Adrenal gland (tissue), 12 donors: ENCODE data around the gene DUSP14. TPM values are rescaled to one million over a fixed set of nuclear protein-coding genes. Genes with fewer than 3 reads are reported as not detected.

ENCODE experiments used
- DNase-seq, 7 donors: peaks; one replicate each; pipeline ENCODE4 v3.0.0-alpha.2; 2019 to 2020
- H3K27ac ChIP-seq, 5 donors: fragments of 200-600 bp; sonication (generic) in 4 of 5; 1 replicate in 3 of 5; 2 replicates in 2 of 5; pipeline versions ENCODE4 v1.5.1 to v1.8.0; 2016 to 2020; ENCODE audit warnings: mild to moderate bottlenecking in 1 of 5
- H3K27me3 ChIP-seq: fragments of 200-600 bp; 2 replicates; pipeline ENCODE4 v1.8.0; 2021
- H3K36me3 ChIP-seq, 2 donors: fragments of 200-600 bp; replicated peaks in 1 of 2; 1 replicate in 1 of 2; 2 replicates in 1 of 2; pipeline versions ENCODE4 v1.5.1 to v1.8.0; 2018 to 2022
- H3K4me1 ChIP-seq, 2 donors: fragments of 200-600 bp; replicated peaks in 1 of 2; 1 replicate in 1 of 2; 2 replicates in 1 of 2; pipeline versions ENCODE4 v1.5.1 to v1.8.0; 2018 to 2021
- H3K4me3 ChIP-seq, 4 donors: fragments of 200-600 bp; sonication (generic) in 3 of 4; one replicate each; pipeline ENCODE4 v1.5.1; 2016 to 2018
- H3K9me3 ChIP-seq, 3 donors: fragments of 200-600 bp; sonication (generic) in 1 of 3; replicated peaks in 1 of 3; 1 replicate in 2 of 3; 2 replicates in 1 of 3; pipeline versions ENCODE4 v1.5.1 to v1.8.0; 2016 to 2021
- CTCF ChIP-seq, 6 experiments: fragments of 450-650 bp in 4 of 6; fragments of 200-600 bp in 2 of 6; sonication (generic) in 1 of 6; IDR thresholded peaks; 1 replicate in 5 of 6; 2 replicates in 1 of 6; pipeline versions ENCODE4 v1.5.1 to v1.8.0; 2016 to 2021; ENCODE audit warnings: antibody characterized with exemption in 6 of 6, mild to moderate bottlenecking in 2 of 6, moderate library complexity in 1 of 6
- POLR2A ChIP-seq, 2 donors: fragments of 450-650 bp; IDR thresholded peaks; one replicate each; pipeline ENCODE4 v1.6.1; 2017; ENCODE audit warnings: antibody characterized with exemption in 2 of 2, mild to moderate bottlenecking in 2 of 2, moderate library complexity in 1 of 2
- WGBS, 4 donors: extraction: QIAGEN DNeasy Blood & Tissue Kit in 2 of 4; methylation state at CpG; one replicate each; pipeline versions ENCODE4 v1.1.5 to v1.1.7; 2013 to 2017; 5-methylcytosine and 5-hydroxymethylcytosine counted together
- intact Hi-C, 2 donors: fragments of 100-400 bp; cut with DNase I; formaldehyde crosslinking; loops; one replicate each; pipeline versions ENCODE4 v1.14.1 to v1.15.0; 2022 to 2023
- polyA plus RNA-seq, 3 donors: library from polyadenylated mRNA; stranded (reverse); fragments of 200-250 nt in 2 of 3; fragments of 350-450 nt in 1 of 3; fragmentation: Illumina TruSeq in 1 of 3; extraction: RNeasy Lipid Tissue Mini Kit (QIAGEN cat#74804) in 1 of 3; gene quantifications; one replicate each; pipeline ENCODE4 v1.2.3, GENCODE V29; 2013 to 2014
- total RNA-seq, 9 donors: library from RNA; depleted of rRNA in 4 of 9; stranded (reverse); fragments of >200 nt in 4 of 9; fragments of 120-200 nt in 1 of 9; fragmentation: NEBNext Ultra II Directional in 1 of 9; extraction: Animal tissue kit (Norgen Biotek cat#: 25700) in 1 of 9; gene quantifications; one replicate each; pipeline versions ENCODE4 v1.1.0 to v1.2.4, GENCODE V29; 2013 to 2023
- donor health status: healthy with polysubstance abuse.
- donor health status: Bipolar disorder and iron deficiency.
- donor health status: DM: yes; HTN: yes; CAD: no.
- donor health status: DM: no; HTN: no; CAD: no.
- donor health status: DM: no; HTN: no; CAD: no.
- donor health status: DM: yes; HTN: yes; CAD: no.

Gene DUSP14
- total and polyA plus RNA-seq, 12 donors = 7.2 to 66.2 (median 22.4) TPM

- H3K27me3 ChIP-seq = no peaks in the 10 kb centered on the region
- peaks cover 0 to 13% of the 10 kb centered on the region in 2 donors for H3K4me1 ChIP-seq
- H3K27ac ChIP-seq = no peak overlapping the region
- H3K4me3 ChIP-seq = no peak overlapping the region
- no peak for DNase-seq
- TF ChIP-seq POLR2A (IDR thresholded peaks at IDR 0.05) = no peak
- no peak for TF ChIP-seq CTCF (IDR thresholded peaks at IDR 0.05)
- intact Hi-C loops = no loop called here
- peaks cover 0 to 63% of the 10 kb centered on the region in 2 donors for H3K36me3 ChIP-seq
- WGBS, 4 donors = 87 to 90% (median 88%) methylated on average over 8 of the region's 8 CpGs
- no peaks in the 10 kb centered on the region for H3K9me3 ChIP-seq
Measured at GRCh38 chr17:37520174-37520573, 30.5 kb downstream of the DUSP14 start.

- Histone ChIP-seq H3K9me3 (no peaks in the 10 kb centered on the region), H3K4me1 (no peaks in the 10 kb centered on the region), H3K4me3 (no peak overlapping the region), H3K36me3 (peaks cover 0 to 58% of the 10 kb centered on the region in 2 donors), H3K27ac (no peak overlapping the region), H3K27me3 (no peaks in the 10 kb centered on the region)
- TF ChIP-seq CTCF (IDR thresholded peaks at IDR 0.05) = no peak
- no peak for TF ChIP-seq POLR2A (IDR thresholded peaks at IDR 0.05)
- intact Hi-C loops = no loop called here
- 88 to 98% (median 95%) methylated on average over 5 of the region's 5 CpGs for WGBS, 4 donors
- DNase-seq = no peak
Measured at GRCh38 chr17:37521821-37522220, 32.1 kb downstream of the DUSP14 start.

GRCh38 chr17:37523715-37524219 lies 34.1 kb downstream of the DUSP14 start:
- TF ChIP-seq POLR2A (IDR thresholded peaks at IDR 0.05) (no peak), CTCF (IDR thresholded peaks at IDR 0.05) (no peak)
- Histone ChIP-seq H3K4me1 (no peaks in the 10 kb centered on the region), H3K27me3 (no peaks in the 10 kb centered on the region), H3K9me3 (no peaks in the 10 kb centered on the region), H3K36me3 (peaks cover 0 to 50% of the 10 kb centered on the region in 2 donors), H3K27ac (no peak overlapping the region), H3K4me3 (no peak overlapping the region)
- intact Hi-C loops = no loop called here
- 81 to 91% (median 85%) methylated on average over 8 of the region's 8 CpGs for WGBS, 4 donors
- DNase-seq = no peak

DNA sequence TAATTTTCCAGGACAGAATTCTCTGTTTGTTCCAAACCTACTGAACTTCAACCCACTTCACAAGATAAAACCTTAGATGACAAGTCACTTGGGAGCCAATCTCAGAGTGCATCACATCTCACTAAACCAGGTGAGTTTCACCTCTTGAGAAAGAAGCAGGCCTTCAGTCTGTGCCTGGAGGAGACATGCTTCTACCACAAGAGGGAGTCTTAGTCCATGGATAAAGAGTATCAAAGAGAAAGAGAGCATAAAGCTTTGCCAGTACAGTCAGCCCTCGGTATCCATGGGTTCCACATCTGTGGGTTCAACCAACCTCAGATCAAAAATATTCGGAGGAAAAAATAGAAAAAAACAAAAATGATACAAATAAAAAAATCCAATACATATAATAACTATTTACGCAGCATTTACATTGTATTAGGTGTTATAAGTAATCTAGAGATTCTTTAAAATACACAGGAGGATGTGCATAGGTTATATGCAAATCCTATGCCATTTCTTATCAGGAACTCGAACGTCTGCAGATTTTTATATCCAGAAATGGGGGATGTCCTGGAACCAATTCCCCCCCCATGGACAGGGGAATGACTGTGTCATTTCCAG lies 37.7 kb downstream of the DUSP14 start:
- TF ChIP-seq POLR2A (IDR thresholded peaks at IDR 0.05) (no peak), CTCF (IDR thresholded peaks at IDR 0.05) (peak; percentile 26 to 63 (median 50))
- no peak overlapping the region for H3K27ac ChIP-seq
- no peaks in the 10 kb centered on the region for H3K4me1 ChIP-seq
- H3K36me3 ChIP-seq = peaks cover 0 to 56% of the 10 kb centered on the region in 2 donors
- H3K27me3 ChIP-seq = no peaks in the 10 kb centered on the region
- peak in 1 of 7 donors; percentile 16 for DNase-seq
- WGBS, 4 donors = 60 to 73% (median 63%) methylated on average over 5 of the region's 5 CpGs
- H3K9me3 ChIP-seq = no peaks in the 10 kb centered on the region
- intact Hi-C loops = no loop called here
- H3K4me3 ChIP-seq = no peak overlapping the region
